IMR-90 (cell line): ENCODE data around the gene COL5A1. TPM values are rescaled to one million over a fixed set of nuclear protein-coding genes. Genes with fewer than 3 reads are reported as not detected.

Source experiments
- ATAC-seq: fragments of 200-7000 bp; cut with Tn5 transposase; 2 replicates; pipeline ENCODE4 v1.9.1; 2020; ENCODE audit warnings: low read depth, mild to moderate bottlenecking, moderate library complexity
- BruUV-seq: library from RNA; stranded (reverse); fragments of 400-500 nt; replicated peaks from 2 replicates; lab custom pipeline; 2021; lab: Mats Ljungman, UMichigan
- CTCF ChIA-PET: fragments of 300-600 bp; formaldehyde crosslinking; extraction: SDS; loops from one replicate; lab custom pipeline; 2021; ENCODE audit warnings: antibody characterized with exemption; lab: Yijun Ruan, JAX
- POLR2A ChIA-PET: fragments of 300-600 bp; sonication (Branson Sonifier 250); formaldehyde crosslinking; loops from one replicate; lab custom pipeline; 2022; ENCODE audit warnings: antibody characterized with exemption; ENCODE audit not compliant: unreplicated experiment; lab: Charles Lee
- DNase-seq: peaks from one replicate; pipeline ENCODE4 v3.0.0; 2013
- H2AFZ ChIP-seq: replicated peaks from 2 replicates; pipeline ENCODE3; 2013; ENCODE audit warnings: low read length, mild to moderate bottlenecking; ENCODE audit not compliant: poor library complexity
- H2AK5ac ChIP-seq: 2 replicates; pipeline ENCODE4 v1.6.1; 2013; ENCODE audit warnings: low read depth, low read length, inconsistent platforms
- H2AK9ac ChIP-seq: replicated peaks from 2 replicates; pipeline ENCODE3; 2013; ENCODE audit warnings: mild to moderate bottlenecking, low read depth, low read length, moderate library complexity; ENCODE audit not compliant: poor library complexity
- H2BK120ac ChIP-seq: 2 replicates; pipeline ENCODE4 v1.6.1; 2013; ENCODE audit warnings: low read depth, low read length, inconsistent platforms
- H2BK15ac ChIP-seq: 3 replicates; pipeline ENCODE4 v1.6.1; 2013; ENCODE audit warnings: low read depth, low read length, inconsistent platforms
- H2BK20ac ChIP-seq: 2 replicates; pipeline ENCODE4 v1.6.1; 2013; ENCODE audit warnings: low read depth, mild to moderate bottlenecking, inconsistent platforms, low read length, moderate library complexity
- H2BK5ac ChIP-seq: 2 replicates; pipeline ENCODE4 v1.6.1; 2013; ENCODE audit warnings: mild to moderate bottlenecking, low read depth, low read length, inconsistent platforms; ENCODE audit not compliant: poor library complexity, severe bottlenecking
- H3K14ac ChIP-seq: replicated peaks from 2 replicates; pipeline ENCODE4 v1.6.1; 2013; ENCODE audit warnings: low read depth, low read length, inconsistent platforms
- H3K18ac ChIP-seq: 2 replicates; pipeline ENCODE4 v1.6.1; 2013; ENCODE audit warnings: low read depth, low read length, control low read depth
- H3K23ac ChIP-seq: 2 replicates; pipeline ENCODE4 v1.6.1; 2013; ENCODE audit warnings: low read depth, low read length, inconsistent platforms
- H3K27ac ChIP-seq: 2 replicates; pipeline ENCODE4 v1.5.1; 2013; ENCODE audit warnings: mild to moderate bottlenecking, control low read depth, low read length; ENCODE audit not compliant: insufficient read depth
- H3K27me3 ChIP-seq: 2 replicates; pipeline ENCODE4 v1.6.1; 2013; ENCODE audit warnings: low read length; ENCODE audit not compliant: control insufficient read depth, insufficient read depth
- H3K36me3 ChIP-seq: 2 replicates; pipeline ENCODE4 v1.6.1; 2013; ENCODE audit warnings: low read length, mixed read lengths; ENCODE audit not compliant: control insufficient read depth, insufficient read depth
- H3K4ac ChIP-seq: 2 replicates; pipeline ENCODE4 v1.6.1; 2013; ENCODE audit warnings: low read depth, low read length, inconsistent platforms
- H3K4me1 ChIP-seq: 2 replicates; pipeline ENCODE4 v1.6.1; 2013; ENCODE audit warnings: low read length, mixed read lengths; ENCODE audit not compliant: control insufficient read depth, insufficient read depth
- H3K4me2 ChIP-seq: 2 replicates; pipeline ENCODE4 v1.6.1; 2013; ENCODE audit warnings: low read depth, mild to moderate bottlenecking, control low read depth, low read length, moderate library complexity
- H3K4me3 ChIP-seq: 2 replicates; pipeline ENCODE4 v1.5.1; 2013; ENCODE audit warnings: low read depth, mild to moderate bottlenecking, control low read depth, low read length, moderate library complexity; ENCODE audit not compliant: insufficient read depth
- H3K56ac ChIP-seq: 2 replicates; pipeline ENCODE4 v1.6.1; 2013; ENCODE audit warnings: low read length, inconsistent platforms; ENCODE audit not compliant: insufficient read depth; ENCODE audit errors: extremely low read depth
- H3K79me1 ChIP-seq, 2 experiments: 2 replicates each; pipeline ENCODE4 v1.6.1; 2013; ENCODE audit warnings: low read length in 2 of 2, inconsistent platforms in 1 of 2, low read depth in 1 of 2
- H3K9ac ChIP-seq: 2 replicates; pipeline ENCODE4 v1.6.1; 2013; ENCODE audit warnings: low read depth, low read length, control low read depth
- H3K9me1 ChIP-seq: 2 replicates; pipeline ENCODE4 v1.6.1; 2013; ENCODE audit warnings: low read length, inconsistent platforms; ENCODE audit not compliant: insufficient read depth
- H3K9me3 ChIP-seq: 2 replicates; pipeline ENCODE4 v1.6.1; 2013; ENCODE audit warnings: low read length; ENCODE audit not compliant: control insufficient read depth, insufficient read depth
- H4K20me1 ChIP-seq: 2 replicates; pipeline ENCODE4 v1.6.1; 2013; ENCODE audit warnings: low read length, inconsistent platforms; ENCODE audit not compliant: insufficient read depth
- H4K5ac ChIP-seq: 2 replicates; pipeline ENCODE4 v1.6.1; 2013; ENCODE audit warnings: mild to moderate bottlenecking, low read depth, low read length, control low read depth
- H4K8ac ChIP-seq, 2 experiments: 2 replicates each; pipeline ENCODE4 v1.6.1; 2013; ENCODE audit warnings: low read depth in 2 of 2, low read length in 2 of 2, control low read depth in 1 of 2, inconsistent platforms in 1 of 2
- H4K91ac ChIP-seq: 2 replicates; pipeline ENCODE4 v1.6.1; 2013; ENCODE audit warnings: low read depth, low read length, inconsistent platforms; ENCODE audit not compliant: insufficient read depth
- CHD1 ChIP-seq: IDR thresholded peaks from 2 replicates; pipeline ENCODE4 v1.6.1; 2012; ENCODE audit warnings: low read depth, low read length, improper control_type of control experiment
- FOS ChIP-seq: fragments of 150-350 bp; IDR thresholded peaks from 2 replicates; pipeline ENCODE4 v1.6.1; 2016; ENCODE audit warnings: low read depth, low read length
- POLR2A ChIP-seq: IDR thresholded peaks from 2 replicates; pipeline ENCODE4 v1.6.1; 2012; ENCODE audit warnings: mild to moderate bottlenecking, low read depth, low read length
- RAD21 ChIP-seq: IDR thresholded peaks from 2 replicates; pipeline ENCODE4 v1.6.1; 2012; ENCODE audit warnings: low read length, improper control_type of control experiment
- WGBS, 2 experiments: methylation state at CpG; one replicate each; pipeline versions ENCODE4 v1.1.5 to v1.1.7; 2013; ENCODE audit warnings: missing lambda C conversion rate in 2 of 2; ENCODE audit not compliant: insufficient read length in 1 of 2; ENCODE audit errors: extremely low coverage in 2 of 2; 5-methylcytosine and 5-hydroxymethylcytosine counted together
- dilution Hi-C: fragments of 300-500 bp; cut with HindIII; formaldehyde crosslinking; loops from one replicate; pipeline ENCODE4 v1.14.3; 2018; ENCODE audit warnings: low sequenced_read_pairs; ENCODE audit not compliant: unreplicated experiment
- in situ Hi-C: fragments of 300-500 bp; cut with MboI; formaldehyde crosslinking; loops from 3 replicates; pipeline ENCODE4 v1.14.3; 2019; ENCODE audit warnings: low sequenced_read_pairs, inconsistent platforms, mixed read lengths
- intact Hi-C: fragments of 100-400 bp; cut with micrococcal nuclease; formaldehyde crosslinking; loops from 2 replicates; pipeline ENCODE4 v1.10.0; 2022
- polyA plus RNA-seq, 3 experiments: library from polyadenylated mRNA; depleted of rRNA; stranded (reverse); fragments of >200 nt; gene quantifications; 2 replicates each; pipeline ENCODE4 v1.2.3, GENCODE V29; 2012; ENCODE audit warnings: low replicate concordance in 1 of 3
- total RNA-seq: library from RNA; depleted of rRNA; stranded (reverse); fragments of >200 nt; gene quantifications from 2 replicates; pipeline ENCODE4 v1.2.3, GENCODE V29; 2012

Gene COL5A1
- total and polyA plus RNA-seq, 2 of the 4 experiments (the other 2 are of a cell fraction) = 19.2 to 173 TPM

GRCh38 chr9:134827559-134827958 lies 186.0 kb downstream of the COL5A1 start:
- ChIA-PET CTCF (no interaction called here), POLR2A (no interaction called here)
- Histone ChIP-seq H2BK120ac (no peak overlapping the region), H3K9me3 (no peaks in the 10 kb centered on the region), H2BK15ac (no peak overlapping the region), H3K9me1 (peaks cover 11% of the 10 kb centered on the region), H2AK5ac (no peak overlapping the region), H2AFZ (peak overlapping the region; percentile 21), H3K14ac (no peak overlapping the region), H3K27me3 (no peaks in the 10 kb centered on the region), H3K4me3 (no peak overlapping the region), H3K18ac (no peak overlapping the region), H4K20me1 (peaks cover 33% of the 10 kb centered on the region), H4K8ac (no peak overlapping the region), H3K9ac (no peak overlapping the region), H3K36me3 (peaks cover 89% of the 10 kb centered on the region), H3K27ac (no peak overlapping the region), H3K4me1 (no peaks in the 10 kb centered on the region), H3K23ac (no peak overlapping the region), H3K4me2 (no peak overlapping the region), H4K5ac (no peak overlapping the region), H2BK20ac (no peak overlapping the region), H3K79me1 (peaks cover 4 to 42% of the 10 kb centered on the region in 2 experiments; a peak in 2 of 4 replicates), H3K56ac (no peak overlapping the region), H2AK9ac (no peak overlapping the region), H2BK5ac (no peak overlapping the region), H3K4ac (no peak overlapping the region), H4K91ac (no peak overlapping the region)
- no TSS peak for BruUV-seq
- dilution Hi-C loops (no loop called here), in situ Hi-C loops (no loop called here), intact Hi-C loops (no loop called here)
- ATAC-seq = no peak
- no peak for DNase-seq
- no peak for TF ChIP-seq FOS
- TF ChIP-seq POLR2A = no peak
- TF ChIP-seq CHD1 = no peak
- TF ChIP-seq RAD21 = no peak
- 84% methylated on average over 6 of the region's 19 CpGs; no CpG with 5 or more reads in 1 of the 2 experiments for WGBS, 2 experiments
